H1 (cell line): ENCODE results near the gene EIF4E1B. TPM values are rescaled to one million over a fixed set of nuclear protein-coding genes. Genes with fewer than 3 reads are reported as not detected.

ENCODE experiments used
- CHD7 ChIP-seq: fragments of 300-600 bp; sonication (generic); IDR thresholded peaks from 2 replicates; pipeline ENCODE4 v1.7.1; 2012; ENCODE audit warnings: low read length, moderate library complexity, mild to moderate bottlenecking, inconsistent platforms; ENCODE audit not compliant: insufficient replicate concordance
- HDAC6 ChIP-seq: IDR thresholded peaks from one replicate; pipeline ENCODE4 v1.7.1; 2012; ENCODE audit warnings: low read depth, mild to moderate bottlenecking, inconsistent platforms, low read length, moderate library complexity
- KDM1A ChIP-seq: fragments of 200-600, 300-600 bp; sonication (generic); IDR thresholded peaks from 2 replicates; pipeline ENCODE4 v1.7.1; 2016; ENCODE audit warnings: mild to moderate bottlenecking, low read length, borderline replicate concordance
- POU5F1 ChIP-seq: IDR thresholded peaks from 2 replicates; pipeline ENCODE4 v1.6.1; 2011; ENCODE audit warnings: low read depth, mild to moderate bottlenecking, low read length, moderate library complexity
- RBBP5 ChIP-seq: IDR thresholded peaks from 2 replicates; pipeline ENCODE4 v1.7.1; 2012; ENCODE audit warnings: low read depth, mild to moderate bottlenecking, inconsistent platforms, low read length, moderate library complexity, borderline replicate concordance
- RNF2 ChIP-seq: fragments of 200-900, 300-1000 bp; sonication (generic); IDR thresholded peaks from 2 replicates; pipeline ENCODE4 v1.7.1; 2016; ENCODE audit warnings: borderline replicate concordance, low read depth, mild to moderate bottlenecking, antibody characterized with exemption, low read length; ENCODE audit not compliant: poor library complexity, severe bottlenecking; ENCODE audit errors: missing control alignments
- TAF1 ChIP-seq: IDR thresholded peaks from 2 replicates; pipeline ENCODE4 v1.6.1; 2011; ENCODE audit warnings: mild to moderate bottlenecking, low read depth, low read length
- polyA plus RNA-seq, 7 experiments: library from polyadenylated mRNA; depleted of rRNA in 3 of 7; stranded (reverse) in 5 of 7; unstranded in 2 of 7; fragments of >200 nt in 5 of 7; fragments of 200-250 nt in 2 of 7; gene quantifications; 1 replicate in 5 of 7; 2 replicates in 1 of 7; 4 replicates in 1 of 7; pipeline versions ENCODE4 v1.2.1 to v1.2.3, GENCODE V29; 2011 to 2013; ENCODE audit warnings: missing spikeins in 2 of 7, mixed read lengths in 2 of 7
- total RNA-seq: library from RNA; stranded (reverse); fragmentation: NEBNext Ultra II Directional; extraction: Animal tissue kit (Norgen Biotek cat#: 25700); gene quantifications from 2 replicates; pipeline ENCODE4 v1.2.1, GENCODE V29; 2021

The EIF4E1B gene
- total and polyA plus RNA-seq, 2 of the 8 experiments (the other 6 are each of a cell fraction or from before 2014, with no cell fraction given): 0.97 to 1.3 TPM

DNA sequence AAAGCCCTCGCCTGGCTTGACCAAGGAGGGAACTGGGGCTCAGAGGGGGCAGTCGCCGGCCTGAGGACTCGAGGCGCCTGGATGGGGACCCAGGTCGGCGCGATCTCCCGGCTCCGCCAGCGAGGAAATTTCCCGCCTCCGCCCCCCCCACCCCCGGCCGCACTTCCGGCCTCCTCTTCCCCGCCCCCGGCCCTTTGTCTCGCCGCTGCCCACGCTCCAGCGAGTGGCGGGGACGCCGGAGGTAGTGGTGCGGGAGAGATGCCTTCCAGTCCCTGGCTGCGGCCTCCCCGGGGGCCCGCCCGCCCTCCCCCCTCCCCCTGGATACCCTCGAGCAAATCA, 20.1 kb upstream of the EIF4E1B start (continued):
- TF ChIP-seq CHD7 (no peak), RBBP5 (no peak), POU5F1 (no peak), KDM1A (no peak), RNF2 (no peak), TAF1 (no peak), HDAC6 (no peak)
- TF ChIP-seq, all 59 proteins: peak for 0
